Keratinocyte (primary cell): ENCODE measurements around the gene MYBBP1A. TPM values are rescaled to one million over a fixed set of nuclear protein-coding genes. Genes with fewer than 3 reads are reported as not detected.

ENCODE experiments used
- DNase-seq: peaks from one replicate; pipeline ENCODE4 v3.0.0-alpha.2; 2011; ENCODE audit warnings: low read depth, missing footprints, low spot score
- FAIRE-seq: peaks from 2 replicates; lab custom pipeline; 2011; peaks lifted over from hg19 to GRCh38; lab: Jason Lieb, UNC
- H2AFZ ChIP-seq: 2 replicates; pipeline ENCODE4 v1.6.0; 2012; ENCODE audit warnings: low read length, control low read depth, inconsistent platforms; ENCODE audit not compliant: control insufficient read depth
- H3K27ac ChIP-seq: 2 replicates; pipeline ENCODE4 v1.5.1; 2011; ENCODE audit warnings: low read length; ENCODE audit not compliant: control insufficient read depth, insufficient read depth
- H3K27me3 ChIP-seq: 3 replicates; pipeline ENCODE4 v1.6.0; 2011; ENCODE audit warnings: low read length; ENCODE audit not compliant: control insufficient read depth, insufficient read depth; ENCODE audit errors: extremely low read depth
- H3K36me3 ChIP-seq, 2 experiments: 2 replicates in 1 of 2; 3 replicates in 1 of 2; pipeline ENCODE4 v1.5.1; 2011; ENCODE audit warnings: low read length in 2 of 2, mild to moderate bottlenecking in 1 of 2; ENCODE audit not compliant: control insufficient read depth in 2 of 2, insufficient read depth in 2 of 2; ENCODE audit errors: extremely low read depth in 1 of 2
- H3K4me1 ChIP-seq: 3 replicates; pipeline ENCODE4 v1.5.1; 2011; ENCODE audit warnings: low read length; ENCODE audit not compliant: control insufficient read depth, insufficient read depth; ENCODE audit errors: extremely low read depth
- H3K4me2 ChIP-seq: 3 replicates; pipeline ENCODE4 v1.6.0; 2011; ENCODE audit warnings: low read depth, low read length; ENCODE audit not compliant: control insufficient read depth, insufficient read depth; ENCODE audit errors: extremely low read depth
- H3K4me3 ChIP-seq, 3 experiments: fragments of 200-600 bp in 1 of 3; sonication (generic) in 1 of 3; 2 replicates in 2 of 3; 3 replicates in 1 of 3; pipeline ENCODE4 v1.5.1; 2011 to 2016; ENCODE audit warnings: low read length in 3 of 3, mild to moderate bottlenecking in 3 of 3, control low read depth in 2 of 3, inconsistent platforms in 1 of 3, low read depth in 1 of 3, mixed read lengths in 1 of 3, mixed run types in 1 of 3, moderate library complexity in 1 of 3; ENCODE audit not compliant: control insufficient read depth in 2 of 3, insufficient read depth in 2 of 3; ENCODE audit errors: extremely low read depth in 1 of 3
- H3K79me2 ChIP-seq: 2 replicates; pipeline ENCODE4 v1.6.0; 2012; ENCODE audit warnings: low read length; ENCODE audit not compliant: control insufficient read depth, insufficient read depth
- H3K9ac ChIP-seq: 3 replicates; pipeline ENCODE4 v1.6.0; 2011; ENCODE audit warnings: low read length; ENCODE audit not compliant: control insufficient read depth, insufficient read depth; ENCODE audit errors: extremely low read depth
- H3K9me1 ChIP-seq: 3 replicates; pipeline ENCODE4 v1.6.0; 2011; ENCODE audit warnings: low read length; ENCODE audit not compliant: control insufficient read depth, insufficient read depth; ENCODE audit errors: extremely low read depth
- H3K9me3 ChIP-seq: 2 replicates; pipeline ENCODE4 v1.5.1; 2012; ENCODE audit warnings: low read depth, low read length; ENCODE audit not compliant: control insufficient read depth
- H4K20me1 ChIP-seq: 3 replicates; pipeline ENCODE4 v1.6.0; 2011; ENCODE audit warnings: low read length; ENCODE audit not compliant: control insufficient read depth, insufficient read depth; ENCODE audit errors: extremely low read depth
- EZH2 ChIP-seq: IDR thresholded peaks from one replicate; pipeline ENCODE4 v1.6.1; 2012; ENCODE audit warnings: inconsistent platforms, mild to moderate bottlenecking, low read length, moderate library complexity
- dilution Hi-C: fragments of 300-500 bp; cut with MboI; formaldehyde crosslinking; loops from one replicate; pipeline ENCODE4 v1.7.0; 2020; ENCODE audit warnings: low sequenced_read_pairs; ENCODE audit not compliant: extremely low pct_ligation_motif_present
- polyA plus RNA-seq, 5 experiments: library from polyadenylated mRNA; depleted of rRNA in 3 of 5; stranded (reverse) in 3 of 5; stranded (forward) in 1 of 5; unstranded in 1 of 5; fragments of >200 nt; gene quantifications; 1 replicate in 1 of 5; 2 replicates in 3 of 5; 3 replicates in 1 of 5; pipeline versions ENCODE4 v1.2.1 to v1.2.3, GENCODE V29; 2011 to 2012; ENCODE audit warnings: missing spikeins in 2 of 5, low read depth in 1 of 5, low replicate concordance in 1 of 5
- TF ChIP-seq, protein P1 (sequence below), 3 experiments: IDR thresholded peaks in 1 of 3; conservative IDR thresholded peaks in 1 of 3; optimal IDR thresholded peaks in 1 of 3; 2 replicates in 2 of 3; 3 replicates in 1 of 3; pipeline versions ENCODE3 to v1.5.1; 2011; ENCODE audit warnings: low read length in 3 of 3, mild to moderate bottlenecking in 3 of 3, moderate library complexity in 2 of 3, control low read depth in 1 of 3, inconsistent platforms in 1 of 3; ENCODE audit not compliant: insufficient read depth in 2 of 3; ENCODE audit errors: extremely low read depth in 1 of 3

MYBBP1A gene
- polyA plus RNA-seq, 1 donor (not counting 4 experiments of a cell fraction or from before 2014, with no cell fraction given) = 20.5 TPM

DNA sequence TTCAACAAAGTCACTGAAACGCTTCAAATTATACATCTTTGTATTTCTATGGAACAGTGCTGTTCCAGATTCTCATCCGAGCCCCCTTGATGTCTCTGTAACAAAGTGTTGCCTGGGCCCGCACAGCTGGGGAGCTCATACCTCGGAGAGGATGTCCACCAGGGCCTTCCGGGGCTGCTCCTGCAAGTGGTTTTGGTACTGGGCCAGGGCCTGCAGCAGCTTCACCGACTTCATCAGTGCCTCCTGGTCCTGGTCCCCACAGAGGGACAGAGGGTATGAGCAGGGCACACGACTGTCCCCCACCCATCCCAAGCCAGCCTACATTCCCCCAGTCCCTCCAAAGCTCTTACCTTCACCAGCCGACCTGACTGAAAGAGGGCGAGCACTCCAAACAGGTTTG is 1.5 kb downstream of the MYBBP1A start:
- dilution Hi-C loops = no loop called here
- no peak for FAIRE-seq
- no peak for DNase-seq
- no peak for TF ChIP-seq EZH2
- TF ChIP-seq, protein P1, sequence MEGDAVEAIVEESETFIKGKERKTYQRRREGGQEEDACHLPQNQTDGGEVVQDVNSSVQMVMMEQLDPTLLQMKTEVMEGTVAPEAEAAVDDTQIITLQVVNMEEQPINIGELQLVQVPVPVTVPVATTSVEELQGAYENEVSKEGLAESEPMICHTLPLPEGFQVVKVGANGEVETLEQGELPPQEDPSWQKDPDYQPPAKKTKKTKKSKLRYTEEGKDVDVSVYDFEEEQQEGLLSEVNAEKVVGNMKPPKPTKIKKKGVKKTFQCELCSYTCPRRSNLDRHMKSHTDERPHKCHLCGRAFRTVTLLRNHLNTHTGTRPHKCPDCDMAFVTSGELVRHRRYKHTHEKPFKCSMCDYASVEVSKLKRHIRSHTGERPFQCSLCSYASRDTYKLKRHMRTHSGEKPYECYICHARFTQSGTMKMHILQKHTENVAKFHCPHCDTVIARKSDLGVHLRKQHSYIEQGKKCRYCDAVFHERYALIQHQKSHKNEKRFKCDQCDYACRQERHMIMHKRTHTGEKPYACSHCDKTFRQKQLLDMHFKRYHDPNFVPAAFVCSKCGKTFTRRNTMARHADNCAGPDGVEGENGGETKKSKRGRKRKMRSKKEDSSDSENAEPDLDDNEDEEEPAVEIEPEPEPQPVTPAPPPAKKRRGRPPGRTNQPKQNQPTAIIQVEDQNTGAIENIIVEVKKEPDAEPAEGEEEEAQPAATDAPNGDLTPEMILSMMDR (optimal IDR thresholded peaks at IDR 0.05 in 1 of 3, IDR thresholded peaks at IDR 0.05 in 1 of 3, conservative IDR thresholded peaks at IDR 0.05 in 1 of 3; ENCODE audit: extremely low read depth in 1 of 3, insufficient read depth in 2 of 3, low read length in 3 of 3) = no peak
- H2AFZ ChIP-seq = no peak overlapping the region
- no peaks in the 10 kb centered on the region for H3K9me3 ChIP-seq
- no peaks in the 10 kb centered on the region for H3K27me3 ChIP-seq
- no peaks in the 10 kb centered on the region for H3K9me1 ChIP-seq
- H3K4me2 ChIP-seq = peak overlapping the region; percentile 66
- peak overlapping the region; percentile 90 to 96 (median 94) for H3K4me3 ChIP-seq
- peaks cover 17% of the 10 kb centered on the region for H3K4me1 ChIP-seq
- peaks cover 35 to 44% of the 10 kb centered on the region in 2 experiments for H3K36me3 ChIP-seq
- peak overlapping the region; percentile 90 for H3K9ac ChIP-seq
- peaks cover 32% of the 10 kb centered on the region for H3K79me2 ChIP-seq
- H3K27ac ChIP-seq = no peak overlapping the region
- H4K20me1 ChIP-seq = peaks cover under 1% of the 10 kb centered on the region

DNA sequence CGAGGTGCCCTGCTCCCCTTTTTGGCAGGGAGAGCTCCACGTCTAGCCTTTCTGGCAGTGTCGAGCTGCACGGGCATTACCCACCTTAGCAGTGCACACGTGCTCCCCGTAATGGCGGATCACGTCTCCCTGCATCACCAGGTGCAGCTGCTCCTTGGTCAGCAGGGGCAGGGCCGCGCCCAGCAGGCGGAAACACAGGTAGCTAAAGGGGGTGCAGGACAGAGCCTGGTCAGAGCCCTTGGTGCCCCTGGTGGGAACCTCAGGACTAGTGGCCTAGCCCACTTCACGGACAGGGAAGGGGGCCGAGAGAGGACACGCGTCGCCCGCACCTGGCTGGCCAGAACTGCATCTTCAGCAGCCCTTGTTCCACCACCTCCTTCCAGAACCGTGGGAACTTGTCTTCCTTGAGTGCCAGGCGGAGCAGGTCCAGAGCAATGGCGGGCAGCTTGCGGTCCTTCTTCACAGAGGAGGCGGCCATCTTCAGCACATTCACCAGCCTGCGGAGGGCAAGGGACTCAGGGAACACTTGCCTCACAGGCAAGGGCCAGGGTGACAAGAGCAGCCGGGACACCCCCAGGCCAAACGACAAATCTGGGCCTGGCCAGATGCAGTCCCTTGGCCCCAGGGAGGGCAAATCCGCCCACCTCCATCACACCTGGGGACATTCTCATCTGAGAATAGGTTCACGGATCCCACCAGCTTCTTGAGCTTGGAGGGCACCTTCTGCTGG is 3.2 kb downstream of the MYBBP1A start:
- H3K79me2 ChIP-seq = peaks cover 32% of the 10 kb centered on the region
- dilution Hi-C loops = no loop called here
- no peak overlapping the region for H3K4me3 ChIP-seq
- no peaks in the 10 kb centered on the region for H3K9me3 ChIP-seq
- FAIRE-seq (no peak), DNase-seq (no peak)
- H3K9me1 ChIP-seq = no peaks in the 10 kb centered on the region
- H3K27me3 ChIP-seq = no peaks in the 10 kb centered on the region
- no peak overlapping the region for H3K9ac ChIP-seq
- no peak overlapping the region for H3K27ac ChIP-seq
- H3K4me2 ChIP-seq = no peak overlapping the region
- H3K36me3 ChIP-seq = peaks cover 51 to 54% of the 10 kb centered on the region in 2 experiments
- peaks cover 17% of the 10 kb centered on the region for H3K4me1 ChIP-seq
- TF ChIP-seq, protein P1 (optimal IDR thresholded peaks at IDR 0.05 in 1 of 3, IDR thresholded peaks at IDR 0.05 in 1 of 3, conservative IDR thresholded peaks at IDR 0.05 in 1 of 3; ENCODE audit: extremely low read depth in 1 of 3, insufficient read depth in 2 of 3, low read length in 3 of 3) = no peak
- no peak for TF ChIP-seq EZH2
- peaks cover 7% of the 10 kb centered on the region for H4K20me1 ChIP-seq
- no peak overlapping the region for H2AFZ ChIP-seq
